Testis (tissue), 3 donors: ENCODE results near the gene PCSK6. TPM values are rescaled to one million over a fixed set of nuclear protein-coding genes. Genes with fewer than 3 reads are reported as not detected.

Experiments used
- DNase-seq: peaks from one replicate; pipeline ENCODE4 v3.0.0-alpha.2; 2019
- H3K27ac ChIP-seq, 2 donors: fragments of 200-600 bp; sonication (generic); one replicate each; pipeline ENCODE4 v1.5.1; 2019
- H3K27me3 ChIP-seq: fragments of 200-600 bp; sonication (generic); one replicate; pipeline ENCODE4 v1.5.1; 2019
- H3K36me3 ChIP-seq: fragments of 200-600 bp; sonication (generic); one replicate; pipeline ENCODE4 v1.5.1; 2017; ENCODE audit warnings: low read depth; ENCODE audit errors: missing control alignments
- H3K4me1 ChIP-seq: fragments of 200-600 bp; sonication (generic); one replicate; pipeline ENCODE4 v1.5.1; 2019
- H3K4me3 ChIP-seq, 2 donors: fragments of 200-600 bp; sonication (generic); one replicate each; pipeline ENCODE4 v1.5.1; 2017 to 2019
- H3K9me3 ChIP-seq: fragments of 200-600 bp; sonication (generic); one replicate; pipeline ENCODE4 v1.5.1; 2017
- POLR2A ChIP-seq: fragments of 450-650 bp; IDR thresholded peaks from one replicate; pipeline ENCODE4 v1.6.1; 2017; ENCODE audit warnings: antibody characterized with exemption, mild to moderate bottlenecking, moderate library complexity
- WGBS, 2 donors: methylation state at CpG; one replicate each; pipeline ENCODE4 v1.1.5; 2018; 5-methylcytosine and 5-hydroxymethylcytosine counted together
- intact Hi-C: fragments of 100-400 bp; cut with DNase I; formaldehyde crosslinking; loops from one replicate; pipeline ENCODE4 v1.15.1; 2023; ENCODE audit warnings: low total_unique reads
- polyA plus RNA-seq: library from polyadenylated mRNA; stranded (reverse); fragments of 350-450 nt; fragmentation: Illumina TruSeq; extraction: RNeasy Lipid Tissue Mini Kit (QIAGEN cat#74804); gene quantifications from one replicate; pipeline ENCODE4 v1.2.3, GENCODE V29; 2014; ENCODE audit warnings: low read depth, low replicate concordance; ENCODE audit not compliant: insufficient read depth
- total RNA-seq, 2 donors: library from RNA; depleted of rRNA; stranded (reverse); fragments of >200 nt; gene quantifications; one replicate each; pipeline ENCODE4 v1.2.3, GENCODE V29; 2016
- TF ChIP-seq, protein P1 (sequence below), 3 experiments: fragments of 450-650 bp in 2 of 3; fragments of 200-600 bp in 1 of 3; sonication (generic) in 1 of 3; IDR thresholded peaks; one replicate each; pipeline ENCODE4 v1.5.1; 2016 to 2019; ENCODE audit warnings: antibody characterized with exemption in 3 of 3, mild to moderate bottlenecking in 2 of 3, moderate library complexity in 1 of 3

PCSK6 gene
- total and polyA plus RNA-seq, 3 donors from 2014 or later: 43.9 to 156 (median 95.4) TPM

DNA sequence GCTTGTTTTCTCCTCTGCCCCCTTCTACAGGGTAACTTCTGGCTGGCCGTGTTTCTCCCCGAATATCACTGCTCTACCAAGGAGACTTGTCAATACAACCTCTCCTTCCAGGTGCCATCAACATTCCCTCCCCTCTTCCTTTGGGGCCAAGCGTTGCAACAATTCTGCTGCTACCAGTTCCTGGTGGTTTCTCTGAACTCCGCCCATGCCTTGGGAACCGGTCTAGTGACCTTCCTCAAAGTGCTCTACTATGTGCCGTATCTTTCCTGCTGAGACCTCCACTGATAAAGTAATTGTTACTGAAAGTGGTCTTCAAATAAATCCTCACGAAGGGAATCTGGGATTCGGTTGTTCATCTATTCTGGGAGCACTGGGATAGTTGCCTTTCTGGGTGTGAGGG lies 26.2 kb downstream of the PCSK6 start:
- H3K4me1 ChIP-seq: no peaks in the 10 kb centered on the region
- 64 to 69% methylated on average over 8 of the region's 8 CpGs for WGBS, 2 donors
- H3K27me3 ChIP-seq: no peaks in the 10 kb centered on the region
- no peak for DNase-seq
- H3K27ac ChIP-seq: peak overlapping the region in 1 of 2 donors; percentile 45
- intact Hi-C loops: no loop called here
- no peak overlapping the region for H3K4me3 ChIP-seq
- H3K9me3 ChIP-seq: no peaks in the 10 kb centered on the region
- no peaks in the 10 kb centered on the region for H3K36me3 ChIP-seq
- no peak for TF ChIP-seq POLR2A
- TF ChIP-seq, protein P1, sequence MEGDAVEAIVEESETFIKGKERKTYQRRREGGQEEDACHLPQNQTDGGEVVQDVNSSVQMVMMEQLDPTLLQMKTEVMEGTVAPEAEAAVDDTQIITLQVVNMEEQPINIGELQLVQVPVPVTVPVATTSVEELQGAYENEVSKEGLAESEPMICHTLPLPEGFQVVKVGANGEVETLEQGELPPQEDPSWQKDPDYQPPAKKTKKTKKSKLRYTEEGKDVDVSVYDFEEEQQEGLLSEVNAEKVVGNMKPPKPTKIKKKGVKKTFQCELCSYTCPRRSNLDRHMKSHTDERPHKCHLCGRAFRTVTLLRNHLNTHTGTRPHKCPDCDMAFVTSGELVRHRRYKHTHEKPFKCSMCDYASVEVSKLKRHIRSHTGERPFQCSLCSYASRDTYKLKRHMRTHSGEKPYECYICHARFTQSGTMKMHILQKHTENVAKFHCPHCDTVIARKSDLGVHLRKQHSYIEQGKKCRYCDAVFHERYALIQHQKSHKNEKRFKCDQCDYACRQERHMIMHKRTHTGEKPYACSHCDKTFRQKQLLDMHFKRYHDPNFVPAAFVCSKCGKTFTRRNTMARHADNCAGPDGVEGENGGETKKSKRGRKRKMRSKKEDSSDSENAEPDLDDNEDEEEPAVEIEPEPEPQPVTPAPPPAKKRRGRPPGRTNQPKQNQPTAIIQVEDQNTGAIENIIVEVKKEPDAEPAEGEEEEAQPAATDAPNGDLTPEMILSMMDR (IDR thresholded peaks at IDR 0.05): no peak

DNA sequence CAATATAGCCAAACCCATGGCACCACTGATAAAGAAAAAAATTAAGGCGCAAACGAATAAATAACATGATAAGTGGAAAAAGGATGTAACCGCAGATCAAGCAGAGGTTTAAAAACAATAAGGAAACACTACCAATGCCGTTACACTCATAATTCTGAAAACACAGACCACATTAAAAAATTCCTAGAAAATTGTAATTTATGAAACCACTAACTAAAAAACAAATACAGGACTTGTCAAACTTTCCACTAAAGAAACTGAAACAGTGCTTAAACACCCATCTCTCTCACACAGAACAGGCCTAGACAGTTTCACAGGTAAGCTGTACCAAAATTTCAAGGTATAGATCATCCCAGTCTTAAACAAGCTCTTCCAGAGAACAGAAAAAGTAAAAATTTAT lies 28.4 kb downstream of the PCSK6 start:
- no peak overlapping the region for H3K4me3 ChIP-seq
- no peaks in the 10 kb centered on the region for H3K4me1 ChIP-seq
- intact Hi-C loops: no loop called here
- H3K36me3 ChIP-seq: no peaks in the 10 kb centered on the region
- DNase-seq: no peak
- peak overlapping the region in 1 of 2 donors; percentile 5 for H3K27ac ChIP-seq
- H3K27me3 ChIP-seq: no peaks in the 10 kb centered on the region
- no peak for TF ChIP-seq POLR2A
- TF ChIP-seq, protein P1 (IDR thresholded peaks at IDR 0.05): no peak
- 75 to 83% methylated on average over 4 of the region's 4 CpGs for WGBS, 2 donors
- no peaks in the 10 kb centered on the region for H3K9me3 ChIP-seq

DNA sequence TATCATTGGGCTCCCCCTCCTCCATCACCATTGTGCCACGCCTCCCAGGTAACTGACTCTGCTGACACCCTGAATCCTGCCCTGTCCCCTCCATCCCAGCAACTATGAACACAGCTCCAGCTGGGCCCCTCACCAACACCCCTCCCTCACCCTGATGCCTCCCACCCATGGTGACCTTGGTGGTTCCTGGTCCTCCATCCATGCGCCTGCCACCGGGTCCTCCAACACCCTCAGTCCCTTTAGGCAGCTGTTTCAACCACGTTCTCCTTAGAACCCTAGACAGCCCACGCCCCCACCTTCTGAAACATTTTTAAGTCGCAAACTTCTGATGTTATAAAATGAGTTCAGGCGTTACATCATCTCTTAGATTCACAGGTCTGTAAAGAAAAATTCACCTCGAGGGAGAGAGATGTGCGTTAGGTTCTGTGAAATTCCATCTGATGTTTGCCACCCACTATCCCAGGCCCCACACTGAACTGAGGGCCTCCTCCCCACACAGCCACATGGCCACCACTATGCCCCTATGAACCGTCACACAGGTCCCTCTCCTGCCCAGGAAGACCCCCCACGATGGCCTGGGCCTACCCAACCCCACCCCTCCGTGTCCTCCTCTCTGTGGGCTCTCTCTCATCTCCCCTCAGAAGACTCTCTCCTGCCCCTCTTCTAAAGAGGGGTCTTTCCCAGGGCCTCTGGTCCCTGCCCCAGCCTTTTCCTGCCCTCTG lies 29.8 kb downstream of the PCSK6 start:
- intact Hi-C loops: no loop called here
- TF ChIP-seq, protein P1 (IDR thresholded peaks at IDR 0.05): no peak

DNA sequence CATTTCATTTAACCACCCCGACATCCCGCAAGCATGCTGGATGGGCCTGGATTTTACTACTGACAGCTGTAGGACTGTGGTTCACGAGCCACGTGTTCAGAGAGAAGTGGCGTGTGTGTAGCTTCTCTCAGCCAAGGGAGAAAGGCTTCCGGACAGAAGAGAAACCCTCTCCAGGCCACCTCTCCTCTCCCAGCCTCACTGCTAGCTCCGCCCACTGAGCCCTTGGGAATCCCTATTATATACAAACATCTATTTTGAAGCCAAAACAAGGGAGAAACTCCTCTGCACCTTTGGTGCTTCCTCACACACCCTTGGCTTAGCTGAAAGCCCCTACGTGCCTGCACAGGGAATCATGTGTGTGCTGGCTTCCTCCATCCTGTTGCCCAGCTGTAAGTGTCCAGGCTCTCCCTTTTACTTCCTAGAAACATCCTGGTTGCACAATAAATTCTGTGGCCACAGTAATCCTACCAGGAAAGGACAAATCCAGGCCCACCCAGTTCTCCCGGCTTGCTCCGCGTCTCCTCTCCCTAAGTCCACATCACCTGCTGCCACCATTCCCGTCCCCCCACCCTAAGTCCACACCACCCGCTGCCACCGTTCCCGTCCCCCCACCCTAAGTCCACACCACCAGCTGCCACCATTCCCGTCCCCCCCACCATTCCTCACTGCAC lies 30.5 kb downstream of the PCSK6 start:
- no peaks in the 10 kb centered on the region for H3K27me3 ChIP-seq
- TF ChIP-seq, protein P1 (IDR thresholded peaks at IDR 0.05): no peak
- TF ChIP-seq POLR2A: no peak
- no peaks in the 10 kb centered on the region for H3K9me3 ChIP-seq
- H3K4me1 ChIP-seq: peaks cover 3% of the 10 kb centered on the region
- DNase-seq: peak; percentile 45
- no peaks in the 10 kb centered on the region for H3K36me3 ChIP-seq
- H3K4me3 ChIP-seq: no peak overlapping the region
- WGBS, 2 donors: 65 to 70% methylated on average over 16 of the region's 16 CpGs
- H3K27ac ChIP-seq: peak overlapping the region in 1 of 2 donors; percentile 13
- intact Hi-C loops: no loop called here

More for the DNA sequence above, 29.8 kb downstream of the PCSK6 start:
- no peak overlapping the region for H3K4me3 ChIP-seq
- no peaks in the 10 kb centered on the region for H3K4me1 ChIP-seq
- no peaks in the 10 kb centered on the region for H3K27me3 ChIP-seq
- no peaks in the 10 kb centered on the region for H3K36me3 ChIP-seq
- peak; percentile 11 for DNase-seq
- peak overlapping the region in 1 of 2 donors; percentile 13 for H3K27ac ChIP-seq
- H3K9me3 ChIP-seq: no peaks in the 10 kb centered on the region
- WGBS, 2 donors: 84 to 89% methylated on average over 12 of the region's 12 CpGs
